ENCODE data around the gene SEC22C.
A peak's percentile ranks its signal among the peaks of the same experiment; 100 is the strongest.
"Not testable (repeated sequence)": the region's sequence is repeated elsewhere in the genome, so short reads cannot be mapped to it uniquely, and the experiment has no call there.

SEC22C gene

DNA sequence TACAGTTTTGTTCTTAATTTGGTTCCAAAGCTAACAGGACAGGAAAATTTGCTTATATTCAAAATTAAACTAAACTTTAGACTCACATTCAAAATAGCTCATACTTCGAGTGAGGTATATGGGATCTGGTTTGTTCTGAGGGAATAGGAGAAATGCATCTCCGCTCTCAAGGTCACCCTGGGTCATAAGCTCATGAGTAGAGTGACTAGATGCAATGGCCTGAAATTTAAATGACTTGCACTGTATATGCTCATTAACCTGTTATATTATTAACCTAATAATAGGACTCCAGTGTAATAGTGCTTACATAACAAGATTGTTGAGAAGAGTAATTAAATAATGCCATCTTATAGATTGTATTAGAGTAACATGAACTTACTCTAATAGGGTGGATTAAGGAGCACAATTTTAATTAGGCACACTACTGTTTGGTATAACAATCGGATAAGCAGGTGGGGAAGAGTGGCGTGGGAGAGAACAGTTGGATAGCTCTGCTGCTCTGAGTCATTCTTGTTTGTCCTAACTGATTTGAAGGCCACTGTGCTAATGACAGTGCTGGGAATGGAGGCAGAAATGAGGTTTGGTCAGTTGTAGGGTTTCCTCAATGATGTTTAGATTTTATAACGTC is 23.9 kb upstream of the SEC22C start:
- no peak for DNase-seq (ENCODE audit: low spot score)
- TF ChIP-seq, protein P1, sequence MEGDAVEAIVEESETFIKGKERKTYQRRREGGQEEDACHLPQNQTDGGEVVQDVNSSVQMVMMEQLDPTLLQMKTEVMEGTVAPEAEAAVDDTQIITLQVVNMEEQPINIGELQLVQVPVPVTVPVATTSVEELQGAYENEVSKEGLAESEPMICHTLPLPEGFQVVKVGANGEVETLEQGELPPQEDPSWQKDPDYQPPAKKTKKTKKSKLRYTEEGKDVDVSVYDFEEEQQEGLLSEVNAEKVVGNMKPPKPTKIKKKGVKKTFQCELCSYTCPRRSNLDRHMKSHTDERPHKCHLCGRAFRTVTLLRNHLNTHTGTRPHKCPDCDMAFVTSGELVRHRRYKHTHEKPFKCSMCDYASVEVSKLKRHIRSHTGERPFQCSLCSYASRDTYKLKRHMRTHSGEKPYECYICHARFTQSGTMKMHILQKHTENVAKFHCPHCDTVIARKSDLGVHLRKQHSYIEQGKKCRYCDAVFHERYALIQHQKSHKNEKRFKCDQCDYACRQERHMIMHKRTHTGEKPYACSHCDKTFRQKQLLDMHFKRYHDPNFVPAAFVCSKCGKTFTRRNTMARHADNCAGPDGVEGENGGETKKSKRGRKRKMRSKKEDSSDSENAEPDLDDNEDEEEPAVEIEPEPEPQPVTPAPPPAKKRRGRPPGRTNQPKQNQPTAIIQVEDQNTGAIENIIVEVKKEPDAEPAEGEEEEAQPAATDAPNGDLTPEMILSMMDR (IDR thresholded peaks at IDR 0.05; ENCODE audit: extremely low read depth, insufficient read depth, missing control alignments), result no peak
- in situ Hi-C loops (cut with MboI; ENCODE audit: low pct_unique_long_range_greater_than_20kb, low sequenced_read_pairs, unreplicated experiment), result no loop called here

DNA sequence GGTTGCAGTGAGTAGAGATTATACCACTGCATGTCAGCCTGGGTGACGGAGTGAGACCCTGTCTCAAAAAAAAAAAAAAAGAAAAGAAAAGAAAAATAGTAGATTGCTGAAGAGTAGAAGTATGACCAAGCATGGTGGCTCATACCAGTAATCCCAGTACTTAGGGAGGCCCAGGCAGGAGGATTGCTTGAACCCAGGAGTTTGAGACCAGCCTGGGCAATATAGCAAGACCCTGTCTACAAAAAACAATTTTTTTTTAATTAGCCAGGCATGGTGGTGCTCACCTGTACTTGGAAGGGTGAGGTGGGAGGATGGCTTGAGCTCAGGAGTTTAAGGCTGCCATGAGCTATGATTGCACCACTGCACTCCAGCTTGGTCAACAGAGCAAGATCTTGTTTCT is 21.2 kb upstream of the SEC22C start:
- TF ChIP-seq, protein P1 (IDR thresholded peaks at IDR 0.05; ENCODE audit: extremely low read depth, insufficient read depth, missing control alignments), result no peak
- in situ Hi-C loops (cut with MboI; ENCODE audit: low pct_unique_long_range_greater_than_20kb, low sequenced_read_pairs, unreplicated experiment), result no loop called here
- no peak for DNase-seq (ENCODE audit: low spot score)

DNA sequence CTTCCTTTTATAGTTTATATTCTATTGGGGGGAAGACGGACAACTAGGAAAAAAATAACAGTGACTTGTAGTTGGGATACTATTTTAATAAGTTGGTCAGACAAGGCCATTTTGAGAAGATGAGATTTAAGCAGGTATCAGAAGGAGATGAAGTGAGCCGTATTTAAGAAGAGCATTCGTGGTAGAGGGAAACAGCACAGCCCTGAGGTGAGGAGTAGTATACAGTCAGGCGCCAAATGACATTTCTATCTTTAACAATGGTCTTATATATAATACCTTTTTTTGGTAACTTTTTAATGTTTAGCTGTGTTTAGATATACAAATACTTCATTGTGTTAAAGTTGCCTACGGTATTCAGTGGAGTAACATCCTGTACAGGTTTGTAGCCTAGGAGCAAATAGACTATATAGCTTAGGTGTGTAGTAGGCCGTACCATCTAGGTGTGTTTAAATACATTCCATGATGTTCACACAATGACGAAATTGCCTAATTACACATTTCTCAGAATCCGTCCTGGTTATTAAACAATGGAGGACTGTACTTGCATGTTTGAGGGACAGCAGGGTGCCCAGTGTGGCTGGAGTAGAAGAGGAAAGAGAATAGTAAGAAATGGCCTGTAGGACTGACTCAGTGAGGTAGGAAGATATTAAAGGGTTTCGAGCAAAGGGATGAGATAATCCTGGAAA is 20.3 kb upstream of the SEC22C start:
- TF ChIP-seq, protein P1 (IDR thresholded peaks at IDR 0.05; ENCODE audit: extremely low read depth, insufficient read depth, missing control alignments), result peak; percentile 19
- DNase-seq (ENCODE audit: low spot score), result no peak
- in situ Hi-C loops (cut with MboI; ENCODE audit: low pct_unique_long_range_greater_than_20kb, low sequenced_read_pairs, unreplicated experiment), result no loop called here

DNA sequence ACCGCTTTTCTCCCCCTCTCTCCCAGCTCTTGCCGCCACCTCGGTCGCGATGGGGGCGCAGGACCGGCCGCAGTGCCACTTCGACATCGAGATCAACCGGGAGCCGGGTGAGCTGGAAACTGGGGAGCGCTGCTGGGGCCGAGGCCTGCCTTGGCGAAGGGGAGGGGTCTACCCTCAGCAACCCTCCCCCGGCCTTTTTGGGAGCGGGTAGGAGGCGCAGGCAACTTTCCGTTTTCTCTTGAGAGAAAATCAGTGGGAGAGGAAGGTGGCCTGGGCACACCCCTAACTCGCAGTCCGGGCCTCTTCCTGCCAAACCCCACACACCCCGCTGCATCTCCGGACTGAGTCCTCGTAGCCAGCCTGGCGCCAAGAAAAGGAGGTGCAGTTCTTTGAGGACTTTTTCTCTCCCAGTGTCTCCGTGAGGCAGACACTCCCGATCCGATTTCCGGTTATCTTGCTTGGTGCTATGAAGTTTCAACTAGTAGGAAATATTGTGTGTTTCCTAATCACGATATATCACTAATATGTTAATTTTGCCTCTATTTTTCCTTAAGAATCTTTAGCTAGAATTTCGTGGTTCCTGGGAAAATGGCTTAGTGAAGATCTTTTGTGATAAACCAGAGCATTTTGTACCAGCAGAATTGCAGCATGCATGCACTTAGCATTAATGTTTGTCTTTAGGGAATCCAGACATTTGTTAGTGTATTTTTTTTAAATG is 19.4 kb upstream of the SEC22C start:
- no peak for DNase-seq (ENCODE audit: low spot score)
- in situ Hi-C loops (cut with MboI; ENCODE audit: low pct_unique_long_range_greater_than_20kb, low sequenced_read_pairs, unreplicated experiment), result no loop called here

DNA sequence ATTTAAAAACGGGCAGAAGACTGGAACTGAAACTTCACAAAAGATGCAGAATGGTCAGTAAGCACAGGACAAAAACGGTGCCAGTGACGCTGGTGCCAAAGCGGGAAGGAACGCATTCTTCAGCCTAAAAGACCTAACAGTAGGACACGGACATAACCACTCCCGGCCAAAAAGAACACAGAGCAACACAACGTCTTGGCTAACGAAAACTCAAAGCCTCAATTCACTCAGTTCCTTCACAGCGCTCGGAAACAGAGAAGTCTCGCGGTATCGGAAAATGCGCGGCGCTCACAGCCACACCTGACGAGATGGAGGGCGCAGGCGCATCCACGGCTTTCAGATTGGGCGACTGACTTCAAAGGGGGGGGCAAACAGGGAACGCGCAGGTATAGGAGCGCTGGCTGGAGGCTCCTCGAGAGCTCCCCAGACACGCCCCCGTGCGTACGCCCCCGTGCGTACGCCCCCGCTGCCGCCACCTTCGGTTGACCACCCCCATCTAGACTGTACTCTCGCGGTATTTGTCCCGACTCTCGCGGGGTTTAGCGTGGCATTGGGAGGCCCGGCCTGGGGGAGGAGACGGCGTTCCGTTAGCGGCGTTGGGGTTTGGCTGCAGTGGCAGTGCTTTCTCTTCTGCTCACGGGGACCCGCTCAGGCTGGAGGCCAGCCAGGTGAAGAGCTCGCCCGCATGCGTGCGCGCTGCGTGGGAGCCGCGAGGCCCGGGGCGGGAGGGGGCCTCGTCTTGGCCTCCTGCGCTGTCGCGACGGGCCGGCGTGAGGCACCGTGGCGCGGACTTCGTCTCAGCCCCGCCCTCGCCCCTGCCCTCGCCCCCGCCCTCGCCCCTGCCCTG is 18.6 kb upstream of the SEC22C start, which contains the start of gene NKTR:
TSS of gene NKTR (plus strand) at position 576 of the 847 bp plus-strand sequence. CDS start 321 bp downstream, outside the sequence.
- in situ Hi-C loops (cut with MboI; ENCODE audit: low pct_unique_long_range_greater_than_20kb, low sequenced_read_pairs, unreplicated experiment), result no loop called here
- TF ChIP-seq, protein P1 (IDR thresholded peaks at IDR 0.05; ENCODE audit: extremely low read depth, insufficient read depth, missing control alignments), result no peak

More for the DNA sequence above, 19.4 kb upstream of the SEC22C start:
- TF ChIP-seq, protein P1 (IDR thresholded peaks at IDR 0.05; ENCODE audit: extremely low read depth, insufficient read depth, missing control alignments), result no peak

DNA sequence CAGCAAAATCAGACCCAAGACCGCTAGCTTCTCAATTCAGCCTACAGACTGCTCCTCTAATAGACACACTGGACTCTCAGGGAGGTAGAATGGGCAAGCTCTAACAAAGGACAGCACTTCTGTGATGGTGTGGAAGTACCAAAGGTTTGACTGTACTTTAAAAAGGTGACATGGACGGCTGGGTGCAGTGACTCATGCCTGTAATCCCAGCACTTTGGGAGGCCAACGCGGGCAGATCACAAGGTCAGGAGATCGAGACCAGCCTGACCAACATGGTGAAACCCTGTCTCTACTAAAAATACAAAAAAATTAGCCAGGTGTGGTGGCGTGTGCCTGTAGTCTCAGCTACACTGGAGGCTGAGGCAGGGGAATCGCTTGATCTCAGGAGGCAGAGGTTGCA is 15.3 kb upstream of the SEC22C start:
- in situ Hi-C loops (cut with MboI; ENCODE audit: low pct_unique_long_range_greater_than_20kb, low sequenced_read_pairs, unreplicated experiment); DNase-seq (ENCODE audit: low spot score): not testable (repeated sequence)

More for the DNA sequence above, 18.6 kb upstream of the SEC22C start, which contains the start of gene NKTR:
- DNase-seq (ENCODE audit: low spot score), result peak; percentile 92
